HG03432 (cell line): ENCODE results near the gene C1orf116.

ENCODE experiments used
- ATAC-seq: cut with Tn5 transposase; IDR thresholded peaks from one replicate; pipeline ENCODE4 v1.9.1; 2021; ENCODE audit warnings: mild to moderate bottlenecking, moderate library complexity; ENCODE audit not compliant: unreplicated experiment

Gene C1orf116

DNA sequence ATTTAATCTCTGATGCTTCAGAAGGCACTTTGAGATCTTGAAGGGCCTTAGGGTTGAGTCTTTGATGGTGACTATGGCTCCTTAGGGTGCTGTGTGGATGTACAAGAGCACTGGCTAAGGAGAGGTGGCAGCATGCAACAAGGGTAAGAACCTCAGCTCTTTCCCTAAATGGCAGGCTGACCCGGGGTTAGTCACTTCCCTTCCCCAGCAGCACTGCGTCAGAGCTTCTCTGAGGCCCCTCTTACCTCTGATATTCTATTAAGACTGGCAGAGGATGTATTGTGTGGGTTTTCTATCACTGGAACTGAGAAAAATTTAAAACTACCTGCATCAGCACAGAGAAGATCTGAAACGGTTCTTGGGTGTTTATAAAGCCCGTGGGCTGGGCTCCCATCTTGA is 11.8 kb downstream of the C1orf116 start:
- no peak for ATAC-seq

DNA sequence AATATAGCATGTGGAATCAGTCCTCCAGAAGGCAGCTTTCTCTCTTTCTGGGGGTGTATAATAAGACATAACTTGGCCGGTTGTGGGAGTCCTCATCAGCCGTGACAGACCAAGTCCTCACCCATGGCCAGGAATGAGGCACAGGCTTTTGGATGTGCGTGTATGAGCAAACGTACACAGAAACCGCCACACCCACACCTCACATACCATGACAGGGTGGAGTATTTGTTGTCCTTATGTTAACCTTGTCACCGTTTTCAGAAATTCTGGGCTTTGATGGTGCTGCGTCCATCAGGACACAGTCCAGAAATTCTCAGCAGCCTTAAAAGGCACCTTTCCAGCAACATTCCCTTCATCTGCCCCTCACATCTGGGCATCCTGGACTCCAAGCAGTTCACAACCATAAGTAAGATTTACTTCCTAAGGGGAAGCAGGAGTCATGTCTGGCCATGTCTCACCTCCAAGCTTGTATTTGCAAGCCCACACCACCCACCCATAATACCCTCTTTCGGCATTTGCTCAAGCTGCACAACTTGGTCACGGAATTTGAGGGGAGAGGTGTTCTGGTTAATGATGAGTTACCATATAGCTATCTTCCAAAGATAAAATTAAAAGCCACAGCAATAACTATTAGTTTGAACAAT is 12.4 kb downstream of the C1orf116 start:
- no peak for ATAC-seq

DNA sequence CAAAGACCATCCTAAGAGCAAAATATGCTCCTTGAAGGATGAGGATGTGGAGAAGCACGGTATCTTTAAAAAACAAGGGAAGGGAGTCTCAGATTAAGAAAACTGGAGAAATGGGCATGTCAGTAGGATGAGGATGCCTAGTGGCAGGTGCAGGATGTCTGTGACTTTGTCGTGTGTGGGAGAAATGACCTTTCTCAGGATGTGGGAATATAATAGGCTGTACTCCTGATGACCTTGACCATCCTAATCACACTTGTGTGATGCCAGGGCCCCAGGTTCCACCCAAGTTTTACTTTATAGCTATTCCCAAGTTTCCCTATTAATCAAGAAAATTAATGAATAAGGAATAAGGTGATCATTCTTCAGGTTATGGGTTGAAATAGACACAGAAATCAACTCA is 12.9 kb downstream of the C1orf116 start:
- no peak for ATAC-seq

DNA sequence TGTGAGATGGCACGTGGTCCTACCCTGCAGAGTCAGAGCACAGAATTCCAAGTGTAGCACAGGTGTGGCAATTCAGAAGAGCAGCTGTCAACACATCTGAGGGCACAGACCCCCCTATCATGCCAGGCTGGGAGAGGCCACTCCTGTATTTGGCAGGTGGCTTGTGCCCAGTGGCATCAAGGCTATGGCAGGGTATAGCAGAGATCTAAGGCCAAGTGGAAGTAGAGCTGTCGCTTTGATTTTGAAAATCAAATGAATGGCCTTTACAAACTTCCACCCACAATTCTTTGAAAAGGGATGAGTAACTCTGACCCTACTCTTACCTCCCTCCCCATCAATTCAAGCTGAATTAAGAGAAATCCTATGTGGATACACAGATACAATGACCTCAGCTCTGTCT is 13.4 kb downstream of the C1orf116 start:
- ATAC-seq = no peak

DNA sequence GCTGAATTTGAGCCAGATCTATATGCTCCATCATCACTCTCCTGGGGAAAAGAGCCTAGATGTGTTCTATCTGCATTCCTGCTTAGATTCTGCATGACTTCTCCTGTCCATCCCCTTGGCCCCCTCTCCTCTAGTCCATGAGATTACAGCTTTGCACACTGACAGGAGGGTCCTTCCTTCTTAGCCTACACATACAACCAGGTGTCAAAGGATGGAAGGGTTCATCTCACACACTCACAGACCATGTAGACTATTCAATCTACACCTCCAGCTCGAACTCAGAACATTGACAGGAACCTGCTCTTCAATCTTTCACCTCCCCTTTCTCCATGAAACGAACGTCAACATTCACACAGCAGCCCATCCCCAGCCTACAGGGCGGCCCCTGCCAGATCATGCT is 13.8 kb downstream of the C1orf116 start:
- ATAC-seq = no peak

DNA sequence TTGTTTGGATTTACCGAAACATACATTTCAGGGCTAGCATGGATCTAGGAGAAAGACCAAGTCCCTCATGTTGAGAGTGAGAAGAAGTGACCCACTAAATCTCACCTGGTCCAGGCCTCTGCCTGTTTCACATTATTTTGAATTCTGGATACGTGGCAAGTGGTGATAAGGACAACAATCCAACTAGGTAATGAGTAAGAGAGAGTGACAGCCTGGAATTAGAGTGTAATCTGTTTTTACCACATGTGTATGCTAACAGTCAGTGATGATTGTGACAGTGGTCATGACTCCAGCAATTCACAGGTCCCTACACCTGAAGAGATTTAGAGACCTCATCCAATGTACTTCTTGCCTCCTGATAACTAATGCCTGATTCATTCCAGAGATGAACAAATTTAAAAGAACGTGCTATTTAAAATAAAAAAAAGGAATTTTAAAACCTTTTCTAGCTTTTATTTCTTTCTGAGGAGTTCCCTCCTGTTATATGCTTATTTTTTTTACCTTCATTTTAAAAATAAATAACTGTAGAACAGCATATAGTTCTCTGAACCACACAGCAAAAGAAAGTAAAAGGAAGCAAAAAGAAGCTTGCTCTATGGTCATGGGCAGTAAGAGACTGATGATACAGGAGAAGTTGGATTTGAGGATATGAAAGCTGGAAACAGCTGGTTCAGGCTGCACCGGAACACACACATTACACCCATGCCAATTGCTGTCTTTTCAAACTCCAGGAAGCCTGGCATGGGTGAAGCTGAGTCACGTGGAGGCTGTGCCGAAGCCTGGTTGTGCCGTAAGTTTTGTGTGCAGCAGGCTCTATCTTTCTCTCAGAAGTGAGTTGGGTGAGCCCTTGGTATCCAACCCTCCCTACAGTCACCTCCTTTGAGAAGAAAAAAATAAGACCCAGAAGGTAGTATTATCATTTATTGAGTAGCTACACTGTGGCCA is 14.7 kb downstream of the C1orf116 start:
- ATAC-seq = no peak

DNA sequence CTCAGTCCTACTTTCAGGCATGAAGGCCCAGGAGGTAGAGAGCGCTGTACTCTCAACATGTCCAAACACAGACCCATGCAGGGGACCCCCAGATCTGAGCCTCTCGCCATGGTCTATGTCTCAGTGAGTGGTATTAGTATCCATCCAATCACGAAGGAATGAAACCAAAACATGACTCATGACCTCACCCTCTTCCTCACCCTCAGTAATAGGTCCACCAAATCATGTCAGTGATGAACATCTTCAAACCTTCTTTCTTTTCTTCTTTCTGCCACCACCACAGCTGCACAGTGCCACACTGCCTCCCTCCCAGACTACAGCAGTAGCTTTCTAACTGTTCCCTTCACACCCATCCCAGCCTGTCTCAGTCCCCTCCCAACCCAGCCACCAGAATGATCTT is 16.8 kb downstream of the C1orf116 start:
- no peak for ATAC-seq

DNA sequence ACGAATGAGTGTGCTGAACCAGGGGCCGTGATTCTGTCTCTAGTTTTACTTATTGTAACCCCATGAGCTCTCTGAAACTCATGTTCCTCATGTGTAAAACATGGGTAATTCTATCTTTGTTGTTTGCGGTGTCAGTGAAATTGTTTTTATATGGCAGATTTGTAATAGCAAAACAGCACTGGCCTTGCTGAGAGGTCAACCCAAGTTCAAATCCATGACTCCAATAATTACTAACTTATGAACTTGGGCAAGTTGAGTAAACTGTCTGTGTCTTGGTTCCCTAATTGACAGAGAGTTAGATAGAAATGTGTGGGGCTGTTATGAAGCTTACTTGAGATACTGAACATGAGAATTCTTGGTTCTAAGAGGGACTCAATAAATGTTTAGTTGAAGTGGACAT is 17.8 kb downstream of the C1orf116 start:
- no peak for ATAC-seq

DNA sequence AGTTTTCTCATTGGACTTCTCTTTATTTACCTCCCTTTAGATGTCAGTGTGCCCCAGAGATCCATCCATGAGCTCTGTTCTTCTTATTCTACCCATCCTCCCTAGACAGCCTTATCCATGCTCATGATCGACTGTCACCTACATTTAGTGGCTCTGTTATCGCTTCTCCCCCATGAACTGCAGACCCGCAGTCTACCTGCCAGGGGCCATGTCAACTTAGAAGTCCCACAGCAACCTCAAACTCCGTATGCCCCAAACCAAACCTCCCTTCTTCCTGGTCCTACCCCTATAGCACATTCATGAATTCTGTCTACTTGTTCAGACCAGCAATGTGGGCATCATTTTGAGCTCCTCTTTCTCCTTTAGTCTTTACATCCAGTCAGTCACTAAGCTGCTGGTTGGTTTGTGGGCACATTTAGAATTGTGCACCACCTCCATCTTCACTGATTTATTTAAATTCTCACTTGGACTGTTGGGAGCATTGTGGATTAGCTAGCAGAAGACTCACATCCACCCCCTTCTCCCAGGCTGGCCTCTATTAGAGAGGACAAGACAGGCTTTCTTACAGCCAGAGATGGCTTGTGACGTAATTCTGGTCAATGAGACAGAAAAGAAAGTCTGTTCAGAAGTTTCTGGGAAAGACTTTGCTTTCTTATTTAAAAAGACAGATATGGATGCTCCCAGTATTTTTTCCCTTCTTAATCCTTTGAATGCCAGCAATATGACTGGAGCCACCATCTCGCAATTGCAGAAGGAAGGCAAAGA is 19.1 kb downstream of the C1orf116 start:
- ATAC-seq = no peak

DNA sequence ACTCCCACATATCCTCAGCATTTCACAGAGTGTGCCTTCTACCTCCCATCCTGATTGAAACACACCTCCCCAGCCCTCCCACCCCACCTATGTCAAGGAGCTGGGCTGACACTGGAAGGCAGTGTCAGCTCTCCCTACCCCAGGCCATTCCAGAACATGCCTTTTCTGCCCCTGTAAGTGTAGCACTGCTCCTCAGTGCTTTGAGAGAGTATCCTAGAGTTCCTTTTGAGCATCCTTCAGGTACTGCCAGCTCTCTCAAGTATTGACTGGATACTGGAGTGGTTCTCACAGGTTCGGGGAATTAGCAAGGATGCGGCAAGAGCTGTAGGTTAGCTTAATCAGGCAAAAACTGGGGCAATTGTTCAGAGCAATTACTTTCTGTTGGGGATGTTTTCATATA is 21.8 kb downstream of the C1orf116 start:
- ATAC-seq = no peak

DNA sequence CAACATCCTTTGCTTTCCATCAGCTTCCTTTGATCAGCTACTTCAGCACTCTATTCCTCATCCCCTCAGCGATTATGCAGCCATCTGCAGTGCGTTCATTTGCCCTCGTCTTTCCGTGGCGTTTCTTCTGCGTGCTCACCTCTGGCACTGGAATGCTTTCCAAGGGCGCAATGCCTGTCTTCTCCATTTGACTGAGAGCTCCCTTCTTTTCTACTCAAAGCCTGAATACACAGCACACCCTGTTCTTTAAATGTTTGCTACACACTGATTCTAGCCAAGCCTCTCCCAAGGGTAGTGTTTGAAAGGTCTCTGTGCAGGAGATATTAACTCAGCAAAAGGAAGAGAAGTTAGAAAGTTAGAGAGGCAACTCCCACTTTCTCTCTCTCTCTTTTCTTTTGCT is 22.6 kb downstream of the C1orf116 start:
- no peak for ATAC-seq

DNA sequence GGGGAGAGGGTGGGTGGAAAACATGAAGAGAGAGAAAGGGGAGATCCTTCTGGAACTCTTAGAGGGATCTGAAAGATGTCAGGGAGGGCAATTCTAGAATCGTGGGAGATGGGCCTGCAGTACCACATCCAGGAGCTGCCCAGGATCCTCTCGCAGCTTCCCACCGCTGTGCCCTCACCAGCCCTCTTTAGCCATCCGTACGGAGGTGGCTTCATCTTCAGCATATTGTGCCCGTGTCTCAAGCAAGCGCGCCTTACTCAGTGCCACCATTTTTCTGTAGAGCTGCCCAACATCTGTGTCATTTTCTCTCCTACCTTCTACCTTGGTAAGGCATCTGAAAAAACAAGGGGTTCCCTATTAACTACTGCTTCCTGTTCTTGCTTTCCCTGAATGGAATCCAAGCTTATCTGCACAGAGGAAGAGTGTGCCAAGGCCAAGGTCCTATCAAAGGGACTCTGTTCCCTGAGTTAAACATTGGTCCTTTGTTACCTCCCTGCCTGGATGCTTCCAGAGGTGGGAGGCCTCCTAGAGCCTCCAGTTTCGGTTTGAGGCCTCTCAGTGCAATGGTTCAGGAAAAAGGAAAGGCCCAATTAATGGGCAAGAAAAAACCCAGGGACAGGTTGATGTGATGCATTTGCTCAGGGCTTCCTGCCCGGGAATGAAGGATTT is 23.2 kb downstream of the C1orf116 start:
- no peak for ATAC-seq

DNA sequence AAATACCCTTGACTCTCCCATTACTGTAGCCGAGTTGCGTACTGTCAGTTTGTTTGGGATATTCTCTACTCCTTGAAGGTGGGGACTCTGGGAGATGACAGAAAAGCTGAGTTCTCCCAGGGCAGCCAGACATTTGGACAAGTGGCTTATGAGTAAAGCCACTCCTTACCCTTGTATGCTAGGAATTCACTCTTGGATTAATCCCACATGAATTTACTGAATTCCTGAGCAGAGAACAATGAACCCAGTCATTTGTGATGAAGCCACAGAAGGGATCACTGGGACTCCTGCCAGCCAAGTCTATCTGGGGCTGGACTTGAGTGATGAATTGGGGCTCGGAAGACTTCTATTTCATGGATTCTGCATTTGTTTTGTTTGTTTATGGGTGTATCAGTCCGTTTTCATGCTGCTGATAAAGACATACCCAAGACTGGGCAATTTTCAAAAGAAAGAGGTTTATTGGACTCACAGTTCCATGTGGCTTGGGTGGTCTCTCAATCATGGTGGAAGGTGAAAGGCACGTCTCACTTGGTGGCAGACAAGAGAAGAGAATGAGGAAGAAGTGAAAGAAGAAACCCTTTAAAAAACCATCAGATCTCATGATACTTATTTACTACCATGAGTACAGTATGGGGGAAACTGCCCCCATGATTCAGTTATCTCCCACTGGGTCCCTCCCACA is 25.1 kb downstream of the C1orf116 start:
- no peak for ATAC-seq

DNA sequence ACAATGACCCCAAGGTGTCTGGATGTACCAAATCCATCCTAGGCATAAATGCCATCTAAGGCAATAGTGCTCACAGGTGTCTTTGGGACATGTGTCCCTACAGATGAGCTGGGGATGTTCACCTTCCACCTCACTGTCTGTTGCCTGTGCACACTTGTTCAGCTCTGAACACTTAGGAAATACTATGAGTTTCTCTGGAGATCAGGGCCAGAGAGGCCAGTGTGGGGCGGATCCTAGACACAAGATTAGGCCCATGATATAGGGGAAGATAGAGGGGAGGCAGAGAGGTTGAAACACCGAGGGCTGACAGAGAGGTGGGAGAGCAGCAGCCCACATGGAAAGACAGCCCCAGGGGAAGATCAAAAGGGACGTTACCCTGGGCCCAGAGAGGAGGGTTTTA is 25.6 kb downstream of the C1orf116 start:
- ATAC-seq = no peak

DNA sequence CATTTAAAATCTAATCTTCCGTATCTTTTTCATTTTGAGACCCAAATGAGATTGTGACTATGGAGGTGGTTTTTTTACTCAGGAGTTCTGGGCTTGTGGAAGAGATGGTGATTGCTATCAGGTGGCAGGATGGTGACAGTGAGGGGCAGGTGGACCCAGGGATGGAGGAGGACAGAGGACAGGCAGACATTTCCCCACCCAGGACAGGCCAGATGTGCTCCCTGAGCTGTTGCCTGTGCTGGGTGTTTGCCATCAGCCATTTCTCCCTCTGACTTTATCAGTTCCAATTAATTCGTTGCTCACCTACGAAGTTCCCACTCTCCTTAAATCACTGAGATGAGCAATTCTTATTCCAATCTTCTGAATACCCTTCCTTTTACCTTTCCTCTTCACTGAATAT is 26.5 kb downstream of the C1orf116 start:
- no peak for ATAC-seq

DNA sequence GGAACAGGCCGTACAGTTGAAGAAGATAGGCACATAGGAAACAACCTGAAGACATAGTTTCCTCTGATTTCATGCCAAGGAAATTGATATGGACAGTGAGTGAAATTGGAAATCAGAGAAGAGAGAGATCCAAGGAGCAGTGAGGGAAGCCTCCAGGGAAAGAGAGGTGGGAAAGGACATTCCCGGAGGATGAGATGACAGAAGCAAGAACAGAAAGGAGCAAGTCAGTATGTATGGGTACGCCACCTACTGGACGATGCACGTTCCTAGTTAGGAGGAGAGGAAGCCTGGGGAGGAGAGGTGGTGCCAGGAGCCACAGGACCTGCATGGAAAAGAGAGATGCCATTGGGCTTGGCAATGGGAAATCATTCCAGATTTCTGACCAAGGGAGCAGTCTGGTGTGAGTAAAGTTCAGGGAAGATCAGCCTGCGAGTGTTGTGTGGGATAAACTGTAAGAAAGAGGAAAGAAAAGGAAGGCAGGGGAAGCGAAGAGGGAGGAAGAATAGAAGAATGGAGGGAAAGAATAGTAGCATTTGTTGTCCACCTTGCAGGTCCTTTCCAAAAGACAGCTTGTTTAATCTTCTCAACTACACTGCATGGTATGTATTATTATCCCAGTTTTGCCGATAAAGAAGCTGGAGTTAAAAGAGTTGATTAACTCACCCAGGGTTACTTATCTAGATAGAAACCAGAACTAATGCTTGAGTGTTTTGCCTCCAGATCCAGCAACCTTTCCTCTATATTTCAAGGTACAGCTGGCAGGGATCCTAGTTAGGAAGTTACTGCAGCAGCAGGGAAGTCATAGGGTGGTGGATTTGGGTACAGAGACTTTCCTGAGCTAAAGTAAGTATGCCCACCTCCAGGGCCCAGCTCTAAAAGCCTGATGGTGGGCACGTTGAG is 27.4 kb downstream of the C1orf116 start:
- no peak for ATAC-seq

DNA sequence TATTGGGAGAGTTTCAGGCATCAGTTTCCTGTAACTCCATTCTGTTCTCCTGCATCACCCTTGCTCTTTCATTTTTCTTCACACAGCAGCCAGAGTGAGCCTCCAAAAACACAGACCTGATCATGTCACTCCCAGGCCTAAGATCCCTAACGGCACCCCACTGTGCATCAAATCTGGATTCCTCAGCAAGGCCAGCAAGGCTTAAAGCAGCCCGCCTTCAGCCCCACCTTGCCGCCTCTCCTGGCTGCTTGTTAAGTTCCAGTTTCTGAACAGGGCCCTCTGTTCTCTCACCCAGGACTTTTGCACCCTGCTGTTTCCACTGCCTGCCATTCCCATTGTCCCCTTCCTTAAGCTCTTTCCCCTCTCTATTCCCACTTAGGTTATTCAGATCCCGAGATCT is 29.3 kb downstream of the C1orf116 start:
- no peak for ATAC-seq

DNA sequence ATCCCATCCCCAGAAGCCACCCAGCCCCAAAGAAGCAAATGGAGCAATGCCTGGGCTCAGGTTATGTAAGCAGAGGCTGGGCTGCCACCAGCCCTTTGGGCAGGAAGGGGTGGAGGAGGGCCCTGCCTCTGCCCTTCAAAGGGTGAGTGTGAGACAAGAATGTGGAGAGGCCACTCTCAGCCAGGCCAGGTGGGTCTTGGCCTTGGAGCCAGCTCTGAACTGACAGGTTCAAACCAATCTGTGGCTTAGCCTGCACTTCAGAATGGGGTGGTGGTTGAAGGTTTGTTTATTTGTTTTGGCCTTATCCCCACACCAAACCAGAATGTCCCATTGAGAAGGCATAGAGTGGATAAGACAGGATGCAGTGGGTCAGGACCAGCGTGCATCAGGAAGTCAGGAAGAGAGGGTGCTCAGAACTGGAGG is 29.8 kb downstream of the C1orf116 start:
- ATAC-seq = no peak

DNA sequence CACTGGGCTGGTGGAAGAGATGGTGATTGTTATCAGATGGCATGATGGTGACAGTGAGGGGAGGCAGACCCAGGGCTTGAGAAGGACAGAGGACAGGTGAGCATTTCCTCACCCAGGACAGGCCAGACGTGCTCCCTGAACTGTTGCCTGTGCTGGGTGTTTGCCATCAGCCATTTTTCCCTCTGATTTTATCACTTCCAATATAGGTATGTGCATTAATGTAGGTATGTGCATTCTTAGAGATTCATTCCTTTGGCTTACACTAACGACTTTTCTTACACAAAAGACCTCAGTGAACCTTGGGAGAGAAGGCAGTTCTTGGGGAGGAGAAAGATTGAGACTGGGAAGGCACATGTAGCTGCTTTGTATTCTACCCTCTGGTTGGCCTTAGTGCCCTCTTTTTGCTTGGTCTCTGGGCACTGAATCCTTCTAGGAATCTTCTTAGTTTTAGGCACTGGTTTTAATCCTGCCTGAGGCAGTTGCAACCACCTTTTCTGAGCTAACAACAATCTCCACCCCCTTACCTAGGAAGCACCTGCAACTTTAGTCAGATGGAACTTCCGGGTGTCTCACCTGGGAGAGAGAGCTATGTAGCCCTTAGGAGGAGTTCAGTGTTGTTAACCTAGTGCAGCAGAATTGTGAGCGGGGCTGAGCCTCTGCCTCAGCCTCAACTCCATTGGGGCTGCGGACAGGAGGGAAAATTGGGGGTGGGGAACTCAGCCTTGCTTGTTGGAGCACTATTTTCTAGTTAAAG is 30.9 kb downstream of the C1orf116 start:
- ATAC-seq = no peak
